ENCODE measurements around the gene PAPPA2.

- TF ChIP-seq CTCF (IDR thresholded peaks at IDR 0.05) (no peak), POLR2A (IDR thresholded peaks at IDR 0.05) (no peak)
Measured at GRCh38 chr1:176479971-176480370, 17.0 kb downstream of the PAPPA2 start.
